SK-N-SH (cell line): ENCODE measurements around the gene CACNA2D1.

Experiments used
- CTCF ChIP-seq: fragments of 200-600 bp; sonication (generic); IDR thresholded peaks from 2 replicates; pipeline ENCODE4 v1.6.1; 2017; ENCODE audit warnings: antibody characterized with exemption, mild to moderate bottlenecking, moderate library complexity
- EP300 ChIP-seq, 2 experiments: IDR thresholded peaks; 2 replicates each; pipeline versions ENCODE4 v1.4.0 to v1.6.1; 2012; ENCODE audit warnings: borderline replicate concordance in 1 of 2, low read depth in 1 of 2, low read length in 1 of 2
- EZH2phosphoT487 ChIP-seq: fragments of 200-600 bp; sonication (generic); IDR thresholded peaks from 2 replicates; pipeline ENCODE4 v1.6.1; 2017; ENCODE audit warnings: low read depth, mixed run types, mild to moderate bottlenecking, antibody characterized with exemption, moderate library complexity, borderline replicate concordance
- POLR2AphosphoS5 ChIP-seq: IDR thresholded peaks from 2 replicates; pipeline ENCODE4 v1.6.1; 2012; ENCODE audit warnings: low read depth, low read length
- USF2 ChIP-seq: fragments of 150-350 bp; IDR thresholded peaks from 2 replicates; pipeline ENCODE4 v1.6.1; 2017; ENCODE audit warnings: antibody characterized with exemption, low read length, low read depth, borderline replicate concordance

- TF ChIP-seq POLR2AphosphoS5 (no peak), CTCF (no peak), EZH2phosphoT487 (no peak), USF2 (no peak), EP300 (IDR thresholded peaks at IDR 0.05; ENCODE audit: borderline replicate concordance in 1 of 2, low read depth in 1 of 2, low read length in 1 of 2) (no peak)
Observed at GRCh38 chr7:82410461-82410860, 33.1 kb downstream of the CACNA2D1 start.
